ENCODE results near the gene CLASP1. TPM values are rescaled to one million over a fixed set of nuclear protein-coding genes. Genes with fewer than 3 reads are reported as not detected.
"Not testable (repeated sequence)": the region's sequence is repeated elsewhere in the genome, so short reads cannot be mapped to it uniquely, and the experiment has no call there.

CLASP1 gene
- total RNA-seq, 6 experiments from 2014 or later = 38.2 to 49.0 (median 41.1) TPM

DNA sequence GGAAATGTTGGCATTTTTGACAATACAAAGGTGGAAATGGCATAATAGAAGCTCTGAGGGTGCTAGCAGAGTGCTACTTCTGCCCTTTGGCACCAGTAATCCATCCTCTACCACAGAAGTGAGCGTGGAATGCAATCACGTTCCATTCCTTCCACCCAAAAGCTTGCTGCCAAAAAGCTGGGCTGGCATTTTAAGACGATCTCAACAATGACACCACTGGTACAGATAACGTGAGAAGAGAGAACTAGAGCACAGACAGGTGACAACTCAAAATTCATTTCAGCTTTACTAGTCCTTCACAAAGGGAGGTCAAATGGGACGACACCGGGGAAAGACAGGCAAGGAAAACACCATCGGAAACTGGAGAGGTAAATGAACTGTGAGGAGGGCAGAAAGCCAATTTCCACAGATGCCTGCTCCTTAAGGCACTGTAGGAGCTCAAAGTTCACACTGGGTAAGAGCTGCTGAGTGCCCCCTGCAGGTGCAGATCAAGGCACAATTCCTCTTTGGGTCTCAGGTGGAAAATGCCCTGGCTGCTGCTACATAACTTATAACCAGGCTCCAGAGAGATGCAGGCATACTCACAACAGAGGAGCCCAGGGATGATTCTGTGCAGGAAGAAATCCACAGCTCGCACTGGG is 169.3 kb downstream of the CLASP1 start:
- H3K36me3 Mint-ChIP-seq (ENCODE audit: low read depth) = no peaks in the 10 kb centered on the region
- H3K4me3 Mint-ChIP-seq = peak overlapping the region; percentile 6; the same call in 1 of the 2 replicates
- H3K27ac Mint-ChIP-seq = peak overlapping the region; percentile 36
- peaks cover 52% of the 10 kb centered on the region for H3K4me1 Mint-ChIP-seq (ENCODE audit: low read depth)
- no peak for DNase-seq
- H3K9me3 Mint-ChIP-seq = no peaks in the 10 kb centered on the region
- H3K27me3 Mint-ChIP-seq (ENCODE audit: insufficient read depth) = peaks cover 1% of the 10 kb centered on the region; the same call in 1 of the 2 replicates
- peak; percentile 25 for TF ChIP-seq CTCF (IDR thresholded peaks at IDR 0.05)

DNA sequence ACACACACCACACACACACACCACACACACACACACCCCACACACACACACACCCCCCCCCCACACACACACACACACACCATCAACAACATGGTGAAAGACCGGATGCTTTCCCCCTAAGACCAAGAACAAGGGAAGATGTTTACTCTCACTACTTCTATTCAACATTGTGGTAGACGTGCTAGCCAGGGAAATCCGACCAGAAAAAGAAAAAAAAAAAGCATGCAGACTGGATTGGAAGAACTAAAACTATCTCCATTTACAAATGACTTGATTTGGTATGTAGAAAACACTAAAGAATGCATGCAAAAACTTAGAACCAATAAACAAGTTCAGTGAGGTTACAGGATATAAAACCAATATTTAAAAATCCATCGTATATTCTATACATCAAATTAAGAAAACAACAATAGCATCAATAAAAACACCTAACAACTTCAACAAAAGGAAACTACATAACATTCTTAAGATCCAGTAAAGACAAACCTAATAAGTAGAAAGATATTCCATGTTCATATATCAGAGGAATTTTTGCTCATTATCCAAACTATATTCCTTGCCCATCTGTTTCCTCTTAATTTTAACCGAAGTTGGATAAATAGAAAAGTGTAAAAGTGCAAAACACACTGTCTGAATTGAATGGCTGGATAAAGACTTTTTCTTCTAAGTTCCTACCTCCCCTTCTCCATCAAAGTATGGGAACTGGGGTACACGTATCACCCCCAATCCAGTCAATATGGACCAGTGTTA is 170.1 kb downstream of the CLASP1 start:
- TF ChIP-seq CTCF (IDR thresholded peaks at IDR 0.05) = no peak
- no peaks in the 10 kb centered on the region for H3K36me3 Mint-ChIP-seq (ENCODE audit: low read depth)
- H3K27ac Mint-ChIP-seq = peak overlapping the region; percentile 11; the same call in 1 of the 2 replicates
- peaks cover 55% of the 10 kb centered on the region for H3K4me1 Mint-ChIP-seq (ENCODE audit: low read depth)
- no peak for DNase-seq
- H3K4me3 Mint-ChIP-seq = no peak overlapping the region
- H3K27me3 Mint-ChIP-seq (ENCODE audit: insufficient read depth) = peaks cover 2% of the 10 kb centered on the region; the same call in 1 of the 2 replicates
- H3K9me3 Mint-ChIP-seq = no peaks in the 10 kb centered on the region

DNA sequence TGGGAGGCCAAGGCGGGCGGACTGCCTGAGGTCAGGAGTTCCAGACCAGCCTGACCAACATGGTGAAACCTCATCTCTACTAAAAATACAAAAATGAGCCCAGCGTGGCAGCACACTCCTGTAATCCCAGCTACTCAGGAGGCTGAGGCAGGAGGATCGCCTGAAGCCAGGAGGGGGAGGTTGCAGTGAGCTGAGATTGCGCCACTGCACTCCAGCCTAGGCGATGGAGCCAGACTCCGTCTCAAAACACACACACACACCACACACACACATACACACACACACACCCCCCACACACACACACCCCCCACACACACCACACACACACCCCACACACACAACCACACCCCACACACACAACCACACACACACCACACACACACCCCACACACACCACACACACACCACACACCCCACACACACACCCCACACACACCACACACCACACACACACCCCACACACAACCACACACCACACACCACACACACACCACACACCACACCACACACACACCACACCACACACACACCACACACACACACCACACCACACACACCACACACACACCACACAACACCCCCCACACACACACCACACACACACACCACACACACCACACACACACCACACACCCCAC is 170.8 kb downstream of the CLASP1 start:
- not testable (repeated sequence) for H3K27ac Mint-ChIP-seq; H3K4me3 Mint-ChIP-seq; H3K9me3 Mint-ChIP-seq; H3K36me3 Mint-ChIP-seq (ENCODE audit: low read depth); DNase-seq; H3K27me3 Mint-ChIP-seq (ENCODE audit: insufficient read depth)
- H3K4me1 Mint-ChIP-seq (ENCODE audit: low read depth) = peaks cover 62% of the 10 kb centered on the region

GRCh38 chr2:121476684-121477083 is 172.6 kb downstream of the CLASP1 start:
- no peak overlapping the region for H3K27ac Mint-ChIP-seq
- no peaks in the 10 kb centered on the region for H3K9me3 Mint-ChIP-seq
- H3K36me3 Mint-ChIP-seq (ENCODE audit: low read depth) = no peaks in the 10 kb centered on the region
- DNase-seq = no peak
- no peak overlapping the region for H3K4me3 Mint-ChIP-seq
- no peak for TF ChIP-seq CTCF (IDR thresholded peaks at IDR 0.05)
- peaks cover 2% of the 10 kb centered on the region; the same call in 1 of the 2 replicates for H3K27me3 Mint-ChIP-seq (ENCODE audit: insufficient read depth)
- H3K4me1 Mint-ChIP-seq (ENCODE audit: low read depth) = peaks cover 68% of the 10 kb centered on the region

GRCh38 chr2:121475811-121476571 is 173.3 kb downstream of the CLASP1 start:
- Mint-ChIP-seq H3K9me3 (no peaks in the 10 kb centered on the region), H3K36me3 (ENCODE audit: low read depth) (no peaks in the 10 kb centered on the region; the same call in 1 of the 2 replicates), H3K4me1 (ENCODE audit: low read depth) (peaks cover 75% of the 10 kb centered on the region), H3K4me3 (no peak overlapping the region), H3K27me3 (ENCODE audit: insufficient read depth) (peaks cover 2% of the 10 kb centered on the region; the same call in 1 of the 2 replicates), H3K27ac (peak overlapping the region; percentile 24; the same call in 1 of the 2 replicates)
- no peak for TF ChIP-seq CTCF (IDR thresholded peaks at IDR 0.05)
- no peak for DNase-seq

Data from HFFc6 (cell line).